Gastroesophageal sphincter (tissue), 4 donors: ENCODE results near the gene KIAA0825. TPM values are rescaled to one million over a fixed set of nuclear protein-coding genes. Genes with fewer than 3 reads are reported as not detected.

Experiments
- ATAC-seq: fragments of 150-250 bp; one replicate; pipeline ENCODE4 v1.9.1; 2016; ENCODE audit warnings: mild to moderate bottlenecking, moderate library complexity
- H3K27ac ChIP-seq, 4 donors: fragments of 200-600 bp; sonication (generic) in 3 of 4; 1 replicate in 3 of 4; 2 replicates in 1 of 4; pipeline ENCODE4 v1.5.1; 2016 to 2019
- H3K27me3 ChIP-seq: fragments of 200-600 bp; sonication (generic); one replicate; pipeline ENCODE4 v1.5.1; 2019
- H3K36me3 ChIP-seq, 2 donors: fragments of 200-600 bp; sonication (generic); one replicate each; pipeline ENCODE4 v1.5.1; 2019; ENCODE audit warnings: control low read depth in 1 of 2
- H3K4me1 ChIP-seq, 3 donors: fragments of 200-600 bp; sonication (generic); 1 replicate in 2 of 3; 2 replicates in 1 of 3; pipeline ENCODE4 v1.5.1; 2016 to 2019; ENCODE audit warnings: control low read depth in 2 of 3
- H3K4me3 ChIP-seq, 2 donors: fragments of 200-600 bp; sonication (generic); one replicate each; pipeline ENCODE4 v1.5.1; 2019; ENCODE audit warnings: mild to moderate bottlenecking in 1 of 2, moderate library complexity in 1 of 2
- H3K9me3 ChIP-seq, 3 donors: fragments of 200-600 bp; sonication (generic); one replicate each; pipeline ENCODE4 v1.5.1; 2017 to 2019; ENCODE audit warnings: control low read depth in 2 of 3
- CTCF ChIP-seq, 4 experiments: fragments of 200-600 bp in 2 of 4; fragments of 450-650 bp in 2 of 4; sonication (generic) in 1 of 4; IDR thresholded peaks; one replicate each; pipeline ENCODE4 v1.5.1; 2017 to 2019; ENCODE audit warnings: antibody characterized with exemption in 4 of 4, mild to moderate bottlenecking in 2 of 4, moderate library complexity in 2 of 4
- EP300 ChIP-seq: sonication (generic); formaldehyde crosslinking; IDR thresholded peaks from one replicate; pipeline ENCODE4 v1.6.1; 2017; ENCODE audit warnings: antibody characterized with exemption, mild to moderate bottlenecking
- POLR2A ChIP-seq, 2 donors: fragments of 450-650 bp; IDR thresholded peaks; one replicate each; pipeline ENCODE4 v1.6.1; 2017; ENCODE audit warnings: antibody characterized with exemption in 2 of 2, mild to moderate bottlenecking in 2 of 2, moderate library complexity in 1 of 2
- POLR2AphosphoS5 ChIP-seq: sonication (generic); formaldehyde crosslinking; IDR thresholded peaks from one replicate; pipeline ENCODE4 v1.6.1; 2017; ENCODE audit warnings: antibody characterized with exemption
- WGBS, 2 donors: methylation state at CpG; one replicate each; pipeline ENCODE4 v1.1.5; 2018; ENCODE audit warnings: low coverage in 1 of 2; 5-methylcytosine and 5-hydroxymethylcytosine counted together
- total RNA-seq, 4 donors: library from RNA; depleted of rRNA; stranded (reverse); fragments of >200 nt; gene quantifications; one replicate each; pipeline ENCODE4 v1.1.0, GENCODE V29; 2016

The KIAA0825 gene
- total RNA-seq, 4 donors from 2014 or later = 3.0 to 7.9 (median 4.8) TPM

GRCh38 chr5:94161801-94162200 lies 456.6 kb downstream of the KIAA0825 start:
- no peaks in the 10 kb centered on the region for H3K36me3 ChIP-seq
- H3K27me3 ChIP-seq = no peaks in the 10 kb centered on the region
- peaks cover 0 to 10% (median 0%) of the 10 kb centered on the region in 3 donors for H3K9me3 ChIP-seq
- no peak overlapping the region for H3K27ac ChIP-seq
- TF ChIP-seq CTCF (IDR thresholded peaks at IDR 0.05) = no peak
- TF ChIP-seq POLR2A (IDR thresholded peaks at IDR 0.05) = no peak
- no peak for TF ChIP-seq POLR2AphosphoS5
- no peak for TF ChIP-seq EP300
- no peaks in the 10 kb centered on the region for H3K4me1 ChIP-seq
- H3K4me3 ChIP-seq = no peak overlapping the region
- no peak for ATAC-seq
- 25 to 53% methylated on average over 1 of the region's 1 CpG for WGBS, 2 donors

- Histone ChIP-seq H3K4me1 (no peaks in the 10 kb centered on the region), H3K36me3 (no peaks in the 10 kb centered on the region), H3K27me3 (no peaks in the 10 kb centered on the region), H3K4me3 (no peak overlapping the region), H3K9me3 (peaks cover 0 to 2% (median 0%) of the 10 kb centered on the region in 3 donors), H3K27ac (no peak overlapping the region)
- 83 to 85% methylated on average over 2 to 4 of the region's 4 CpGs for WGBS, 2 donors
- TF ChIP-seq POLR2AphosphoS5 (no peak), CTCF (IDR thresholded peaks at IDR 0.05) (no peak), EP300 (no peak), POLR2A (IDR thresholded peaks at IDR 0.05) (no peak)
- no peak for ATAC-seq
These were observed 459.3 kb downstream of the KIAA0825 start for GRCh38 chr5:94159144-94159543.

DNA sequence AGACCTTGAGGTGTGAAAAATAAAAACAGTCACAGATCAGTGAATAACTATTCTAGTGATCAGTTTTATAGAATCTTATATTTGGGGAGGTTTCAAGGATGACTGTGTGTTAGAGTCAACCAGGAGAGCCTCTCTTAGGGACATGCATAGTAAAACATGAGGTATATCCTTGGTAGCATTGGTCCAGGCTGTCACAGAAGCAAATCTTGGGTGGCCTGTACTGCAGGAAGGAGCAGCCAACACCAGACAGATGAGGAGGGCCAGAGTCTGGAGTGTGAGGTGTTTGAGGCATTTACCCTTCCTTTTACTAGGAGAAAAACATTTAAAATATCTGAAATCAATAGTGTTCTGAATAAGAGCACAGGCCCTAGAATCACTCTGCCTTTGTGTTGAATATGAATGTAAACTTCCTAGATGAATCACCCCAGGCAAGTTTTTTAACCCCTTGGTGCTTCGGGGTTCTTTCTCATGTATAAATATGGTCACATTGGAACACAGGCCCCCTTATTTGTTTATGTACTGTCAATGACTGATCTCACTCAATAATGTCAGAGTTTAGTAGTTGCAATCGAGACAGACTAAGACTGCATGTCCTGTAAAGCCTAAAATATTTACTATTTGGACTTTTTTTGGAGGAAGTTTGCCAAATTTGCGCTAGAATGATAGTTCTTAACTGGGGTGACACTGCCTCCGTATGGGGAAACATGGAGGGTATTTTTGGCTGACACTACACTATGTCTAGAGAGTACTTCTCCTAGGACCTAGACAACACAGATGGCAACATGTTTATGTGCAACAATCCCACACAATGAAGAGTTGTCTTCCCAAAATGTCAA lies 460.5 kb downstream of the KIAA0825 start:
- no peak for ATAC-seq
- H3K27ac ChIP-seq = no peak overlapping the region
- H3K9me3 ChIP-seq = no peaks in the 10 kb centered on the region
- WGBS, 2 donors = 46 to 47% methylated on average over 4 of the region's 4 CpGs
- TF ChIP-seq CTCF (IDR thresholded peaks at IDR 0.05) (no peak), EP300 (no peak), POLR2A (IDR thresholded peaks at IDR 0.05) (no peak), POLR2AphosphoS5 (no peak)
- no peaks in the 10 kb centered on the region for H3K36me3 ChIP-seq
- no peaks in the 10 kb centered on the region for H3K4me1 ChIP-seq
- H3K27me3 ChIP-seq = no peaks in the 10 kb centered on the region
- no peak overlapping the region for H3K4me3 ChIP-seq

GRCh38 chr5:94154672-94155071 lies 463.7 kb downstream of the KIAA0825 start:
- no peak for ATAC-seq
- no peaks in the 10 kb centered on the region for H3K36me3 ChIP-seq
- H3K27ac ChIP-seq = no peak overlapping the region
- WGBS, 2 donors = 79 to 90% methylated on average over 2 of the region's 2 CpGs
- no peaks in the 10 kb centered on the region for H3K27me3 ChIP-seq
- TF ChIP-seq POLR2A (IDR thresholded peaks at IDR 0.05) (no peak), POLR2AphosphoS5 (no peak), CTCF (IDR thresholded peaks at IDR 0.05) (no peak), EP300 (no peak)
- H3K4me3 ChIP-seq = no peak overlapping the region
- H3K4me1 ChIP-seq = no peaks in the 10 kb centered on the region
- no peaks in the 10 kb centered on the region for H3K9me3 ChIP-seq
